ENCODE data around the gene GOLGA6C.
"Not testable (repeated sequence)": the region's sequence is repeated elsewhere in the genome, so short reads cannot be mapped to it uniquely, and the experiment has no call there.

Gene GOLGA6C

GRCh38 chr15:75228787-75229186 lies 29.3 kb upstream of the GOLGA6C start:
- no peak for DNase-seq

GRCh38 chr15:75229191-75230015 lies 28.7 kb upstream of the GOLGA6C start:
- no peak for DNase-seq

GRCh38 chr15:75230016-75230343 lies 28.2 kb upstream of the GOLGA6C start:
- no peak for DNase-seq

- DNase-seq: no peak
Measured at GRCh38 chr15:75230551-75231371, 27.4 kb upstream of the GOLGA6C start.

- DNase-seq: no peak
Measured at GRCh38 chr15:75231836-75232235, 26.3 kb upstream of the GOLGA6C start.

GRCh38 chr15:75232252-75232813 lies 25.8 kb upstream of the GOLGA6C start:
- DNase-seq: no peak

- no peak for DNase-seq
Measured at GRCh38 chr15:75232826-75233503, 25.2 kb upstream of the GOLGA6C start.

- DNase-seq: no peak
Measured at GRCh38 chr15:75233504-75234190, 24.5 kb upstream of the GOLGA6C start.

GRCh38 chr15:75234191-75234810 lies 23.8 kb upstream of the GOLGA6C start:
- no peak for DNase-seq

- DNase-seq: no peak
Measured at GRCh38 chr15:75235051-75235673, 23.0 kb upstream of the GOLGA6C start.

- no peak for DNase-seq
Measured at GRCh38 chr15:75235760-75236729, 22.1 kb upstream of the GOLGA6C start.

- DNase-seq: no peak
Measured at GRCh38 chr15:75237316-75237982, 20.7 kb upstream of the GOLGA6C start.

GRCh38 chr15:75238150-75238549 lies 20.0 kb upstream of the GOLGA6C start:
- no peak for DNase-seq

- not testable (repeated sequence) for DNase-seq
Measured at GRCh38 chr15:75245741-75246140, 12.4 kb upstream of the GOLGA6C start.

- not testable (repeated sequence) for DNase-seq
Measured at GRCh38 chr15:75248991-75249390, 9.1 kb upstream of the GOLGA6C start.

GRCh38 chr15:75249726-75250125 lies 8.4 kb upstream of the GOLGA6C start:
- no peak for DNase-seq

GRCh38 chr15:75251343-75251742 lies 6.8 kb upstream of the GOLGA6C start:
- not testable (repeated sequence) for DNase-seq

GRCh38 chr15:75252285-75252684 lies 5.8 kb upstream of the GOLGA6C start:
- not testable (repeated sequence) for DNase-seq

GRCh38 chr15:75258620-75259343 lies 648 bp downstream of the GOLGA6C start:
- not testable (repeated sequence) for DNase-seq
